ENCODE measurements around the gene ZNF483. TPM values are rescaled to one million over a fixed set of nuclear protein-coding genes. Genes with fewer than 3 reads are reported as not detected.
"Not testable (repeated sequence)": the region's sequence is repeated elsewhere in the genome, so short reads cannot be mapped to it uniquely, and the experiment has no call there.

The ZNF483 gene
- total RNA-seq, 1 donor: 1.1 TPM

- DNase-seq (ENCODE audit: low read depth in 2 of 3, low spot score in 2 of 3): no peak
These were observed 8.3 kb downstream of the ZNF483 start for GRCh38 chr9:111533099-111533790.

GRCh38 chr9:111542497-111543254, 17.7 kb downstream of the ZNF483 start:
- DNase-seq (ENCODE audit: low read depth in 2 of 3, low spot score in 2 of 3): no peak

- DNase-seq (ENCODE audit: low read depth in 2 of 3, low spot score in 2 of 3): no peak
These were observed 23.6 kb downstream of the ZNF483 start for GRCh38 chr9:111548623-111549022.

- not testable (repeated sequence) for DNase-seq (ENCODE audit: low read depth in 2 of 3, low spot score in 2 of 3)
These were observed 30.4 kb downstream of the ZNF483 start for GRCh38 chr9:111555425-111555824.

- DNase-seq (ENCODE audit: low read depth in 2 of 3, low spot score in 2 of 3): no peak
These were observed 34.1 kb downstream of the ZNF483 start for GRCh38 chr9:111559000-111559610.

GRCh38 chr9:111561165-111561719, 36.3 kb downstream of the ZNF483 start:
- no peak for DNase-seq (ENCODE audit: low read depth in 2 of 3, low spot score in 2 of 3)

GRCh38 chr9:111566234-111566633, 41.3 kb downstream of the ZNF483 start:
- no peak for DNase-seq (ENCODE audit: low read depth in 2 of 3, low spot score in 2 of 3)

- peak in 1 of 3 donors; percentile 14 for DNase-seq (ENCODE audit: low read depth in 2 of 3, low spot score in 2 of 3)
These were observed 43.1 kb downstream of the ZNF483 start for GRCh38 chr9:111568127-111568526.

GRCh38 chr9:111572950-111573604, 48.1 kb downstream of the ZNF483 start:
- no peak for DNase-seq (ENCODE audit: low read depth in 2 of 3, low spot score in 2 of 3)

- DNase-seq (ENCODE audit: low read depth in 2 of 3, low spot score in 2 of 3): no peak
These were observed 57.9 kb downstream of the ZNF483 start for GRCh38 chr9:111582888-111583287.

GRCh38 chr9:111586378-111586777, 61.4 kb downstream of the ZNF483 start:
- DNase-seq (ENCODE audit: low read depth in 2 of 3, low spot score in 2 of 3): no peak

- no peak for DNase-seq (ENCODE audit: low read depth in 2 of 3, low spot score in 2 of 3)
These were observed 63.9 kb downstream of the ZNF483 start for GRCh38 chr9:111588846-111589245.

- DNase-seq (ENCODE audit: low read depth in 2 of 3, low spot score in 2 of 3): peak; percentile 29 to 80 (median 72)
These were observed 73.1 kb downstream of the ZNF483 start for GRCh38 chr9:111597852-111598732.

- peak in 1 of 3 donors; percentile 18 for DNase-seq (ENCODE audit: low read depth in 2 of 3, low spot score in 2 of 3)
These were observed 73.7 kb downstream of the ZNF483 start for GRCh38 chr9:111598733-111599091.

- DNase-seq (ENCODE audit: low read depth in 2 of 3, low spot score in 2 of 3): peak in 2 of 3 donors; percentile 28 to 59
These were observed 74.3 kb downstream of the ZNF483 start, which contains the start of gene PTGR1 for GRCh38 chr9:111599092-111599954. PTGR1 (minus strand) TSS chr9:111599647; CDS start chr9:111597422, 2,225 bp downstream.

- DNase-seq (ENCODE audit: low read depth in 2 of 3, low spot score in 2 of 3): no peak
These were observed 75.0 kb downstream of the ZNF483 start for GRCh38 chr9:111599955-111600343.

- peak in 1 of 3 donors; percentile 6 for DNase-seq (ENCODE audit: low read depth in 2 of 3, low spot score in 2 of 3)
These were observed 76.4 kb downstream of the ZNF483 start for GRCh38 chr9:111601237-111602018.

- DNase-seq (ENCODE audit: low read depth in 2 of 3, low spot score in 2 of 3): no peak
These were observed 78.1 kb downstream of the ZNF483 start for GRCh38 chr9:111603041-111603440.

All from hematopoietic multipotent progenitor cell (in vitro differentiated cells).